Stimulated activated naive B cell treated with anti-CD40 and anti-IgM and Interleukin-4, amounts not matched to agents 10 μg/mL and 1 μg/mL and 100 μg/mL, for 72 hours (primary cell): ENCODE results near the gene IRX1.

Source experiments
- ATAC-seq, 2 donors: fragments of 150-1000 bp; cut with Tn5 transposase; replicated peaks; 2 replicates each; pipeline ENCODE4 v1.10.0; 2021; ENCODE audit warnings: moderate library complexity in 1 of 2
- DNase-seq: peaks from one replicate; pipeline ENCODE4 v3.0.0; 2021
- H3K27ac Mint-ChIP-seq: one replicate; pipeline ENCODE4 v1.8.0; 2022; ENCODE audit warnings: mild to moderate bottlenecking, mixed read lengths
- H3K27me3 Mint-ChIP-seq, 2 donors: one replicate each; pipeline ENCODE4 v1.8.0; 2022; ENCODE audit warnings: mixed read lengths in 2 of 2
- H3K36me3 Mint-ChIP-seq, 2 donors: one replicate each; pipeline ENCODE4 v1.8.0; 2022; ENCODE audit warnings: mixed read lengths in 2 of 2, mild to moderate bottlenecking in 1 of 2
- H3K4me1 Mint-ChIP-seq, 2 donors: one replicate each; pipeline ENCODE4 v1.8.0; 2022; ENCODE audit warnings: mixed read lengths in 2 of 2, mild to moderate bottlenecking in 1 of 2
- H3K4me3 Mint-ChIP-seq, 2 donors: one replicate each; pipeline ENCODE4 v1.8.0; 2022; ENCODE audit warnings: mild to moderate bottlenecking in 2 of 2, mixed read lengths in 2 of 2, moderate library complexity in 1 of 2
- H3K9me3 Mint-ChIP-seq, 2 donors: one replicate each; pipeline ENCODE4 v1.8.0; 2022; ENCODE audit warnings: mixed read lengths in 2 of 2, mild to moderate bottlenecking in 1 of 2

The IRX1 gene

DNA sequence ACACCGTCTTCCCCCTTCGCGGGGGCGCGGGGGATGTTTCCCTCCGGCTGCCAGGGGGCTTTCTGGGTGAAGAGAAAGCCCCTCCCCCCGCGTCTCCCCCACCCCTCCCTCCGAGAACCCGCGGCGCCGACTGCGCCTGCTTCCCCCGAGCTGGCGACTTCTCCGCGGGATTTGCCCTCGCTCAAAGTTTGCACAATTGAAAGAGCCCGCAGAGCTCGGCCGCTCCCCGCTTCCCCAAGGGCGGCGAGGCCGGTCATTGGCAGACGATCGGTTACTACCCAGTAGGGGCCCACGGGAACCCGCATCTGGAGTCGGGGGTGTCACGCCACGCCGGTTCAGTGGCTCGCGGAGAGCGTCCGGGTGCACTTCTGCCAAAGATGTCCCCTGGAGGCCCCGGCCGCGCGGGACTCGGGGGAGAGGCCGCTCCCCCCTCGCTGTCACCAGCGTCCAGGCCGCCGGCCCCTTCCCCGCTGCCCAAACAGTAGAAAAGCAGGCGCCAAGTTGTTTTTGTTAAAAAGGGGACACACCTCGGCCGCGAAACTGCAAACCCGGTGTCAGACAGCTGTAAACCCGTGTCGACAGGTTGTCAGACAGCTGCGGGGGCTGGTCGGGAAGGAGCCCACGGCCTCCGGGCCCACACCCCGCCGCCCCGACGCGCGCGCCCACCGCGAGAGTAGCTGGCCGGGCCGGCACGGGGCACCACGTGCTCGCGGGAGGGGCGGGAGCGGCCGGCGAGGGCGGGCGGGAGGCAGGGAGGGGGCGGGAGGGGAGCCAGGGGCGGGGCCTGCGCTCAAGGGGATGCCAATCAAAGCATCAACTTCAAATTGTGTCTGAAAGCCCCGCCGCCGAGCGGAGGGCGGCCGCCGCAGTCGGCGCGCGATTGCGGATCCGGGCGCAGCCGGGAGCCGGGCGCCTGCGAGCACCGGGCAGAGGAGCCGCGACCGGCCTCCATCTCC, at the start of gene IRX1:
IRX1 (plus strand) TSS at position 827 of the 956 bp plus-strand sequence. CDS start 274 bp downstream, outside the sequence.
- no peaks in the 10 kb centered on the region for H3K9me3 Mint-ChIP-seq
- ATAC-seq, result no peak
- peaks cover 51 to 86% of the 10 kb centered on the region in 2 donors for H3K27me3 Mint-ChIP-seq
- DNase-seq, result no peak
- H3K4me3 Mint-ChIP-seq, result peak within 1 kb of the TSS; percentile 50 to 53
- peak within 1 kb of the TSS; percentile 88 for H3K27ac Mint-ChIP-seq
- peaks cover 3 to 29% of the 10 kb centered on the region in 2 donors for H3K4me1 Mint-ChIP-seq
- peaks cover 1 to 5% of the 10 kb centered on the region in 2 donors for H3K36me3 Mint-ChIP-seq

DNA sequence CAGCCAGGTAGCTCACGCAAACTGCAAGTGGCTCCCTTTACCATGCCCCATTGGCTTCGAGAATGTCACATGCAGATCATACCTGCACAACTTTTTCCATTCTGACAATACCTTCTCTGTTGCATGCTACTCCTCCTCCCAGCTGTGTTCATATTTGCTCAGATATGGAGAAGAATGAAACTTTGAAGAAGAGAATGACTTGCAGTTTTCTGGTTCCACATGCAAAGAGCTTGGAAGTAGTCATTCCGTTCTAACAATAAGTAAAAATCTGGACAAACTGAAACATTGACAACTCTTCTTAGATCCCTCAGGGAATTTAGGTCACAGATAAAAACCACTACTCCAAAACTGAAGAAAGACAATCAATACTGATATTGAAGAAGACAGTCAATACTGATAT, 49.6 kb upstream of the IRX1 start:
- Mint-ChIP-seq H3K36me3 (no peaks in the 10 kb centered on the region), H3K27me3 (no peaks in the 10 kb centered on the region), H3K4me1 (no peaks in the 10 kb centered on the region), H3K4me3 (no peak overlapping the region), H3K9me3 (peaks cover 0 to 1% of the 10 kb centered on the region in 2 donors), H3K27ac (no peak overlapping the region)
- no peak for DNase-seq
- no peak for ATAC-seq

DNA sequence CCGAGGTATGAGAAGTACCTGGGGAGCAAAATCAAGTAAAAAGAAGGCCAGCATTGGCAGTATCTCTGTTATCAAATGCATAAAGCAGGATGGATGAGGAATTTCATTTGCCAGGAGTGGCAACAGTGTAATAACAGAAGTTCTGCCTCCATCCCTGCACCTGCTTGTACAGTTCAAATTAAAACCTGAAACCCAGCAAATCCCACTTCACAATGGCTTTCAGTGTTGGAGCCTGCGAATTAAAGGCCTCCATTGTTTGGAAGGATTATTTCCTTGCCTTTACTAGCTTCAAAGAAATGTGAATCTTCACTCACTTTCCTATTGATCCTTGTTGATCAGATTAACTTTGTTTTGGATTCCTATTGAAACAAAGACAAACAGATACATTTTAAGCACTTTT, 31.5 kb upstream of the IRX1 start:
- Mint-ChIP-seq H3K9me3 (peaks cover 10 to 12% of the 10 kb centered on the region in 2 donors), H3K27ac (no peak overlapping the region), H3K4me3 (no peak overlapping the region), H3K36me3 (no peaks in the 10 kb centered on the region), H3K4me1 (no peaks in the 10 kb centered on the region), H3K27me3 (no peaks in the 10 kb centered on the region)
- DNase-seq (no peak), ATAC-seq (no peak)

DNA sequence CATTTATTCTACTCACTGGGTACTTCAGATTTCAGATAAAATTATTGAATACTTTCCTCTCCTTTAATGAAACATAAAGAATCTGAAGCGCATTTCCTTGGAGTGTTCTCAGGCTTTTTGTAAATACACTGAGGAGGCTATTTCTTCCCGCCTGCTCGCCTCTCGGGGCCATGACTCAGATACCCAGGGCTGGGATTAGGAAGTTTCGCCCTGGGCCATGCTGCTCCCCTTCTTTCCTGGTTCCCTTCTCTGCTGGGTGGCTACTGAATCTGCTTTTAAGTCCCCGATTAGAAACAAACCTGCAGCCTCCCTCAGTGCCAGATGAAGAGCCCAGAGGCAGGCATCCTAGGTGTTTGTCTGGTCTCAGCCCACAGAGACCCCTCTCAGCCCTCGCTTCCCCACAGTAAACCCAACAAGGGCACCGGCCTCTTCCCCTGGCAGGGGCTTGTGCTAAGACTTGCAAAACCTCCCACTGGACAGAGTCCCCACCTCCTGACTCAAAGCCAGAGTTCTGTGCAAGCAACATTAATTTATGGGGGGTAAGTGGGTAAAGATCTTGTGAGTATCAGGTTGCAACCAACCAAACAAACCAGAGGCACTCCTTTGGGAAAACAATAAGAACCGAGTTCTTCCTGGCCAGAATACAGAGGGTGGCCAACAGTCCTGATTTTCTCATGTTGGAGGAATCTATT, 30.7 kb upstream of the IRX1 start:
- DNase-seq (no peak), ATAC-seq (no peak)
- Mint-ChIP-seq H3K36me3 (no peaks in the 10 kb centered on the region), H3K4me1 (no peaks in the 10 kb centered on the region), H3K9me3 (peaks cover 10 to 12% of the 10 kb centered on the region in 2 donors), H3K27me3 (peaks cover 2 to 5% of the 10 kb centered on the region in 2 donors), H3K27ac (no peak overlapping the region), H3K4me3 (no peak overlapping the region)

DNA sequence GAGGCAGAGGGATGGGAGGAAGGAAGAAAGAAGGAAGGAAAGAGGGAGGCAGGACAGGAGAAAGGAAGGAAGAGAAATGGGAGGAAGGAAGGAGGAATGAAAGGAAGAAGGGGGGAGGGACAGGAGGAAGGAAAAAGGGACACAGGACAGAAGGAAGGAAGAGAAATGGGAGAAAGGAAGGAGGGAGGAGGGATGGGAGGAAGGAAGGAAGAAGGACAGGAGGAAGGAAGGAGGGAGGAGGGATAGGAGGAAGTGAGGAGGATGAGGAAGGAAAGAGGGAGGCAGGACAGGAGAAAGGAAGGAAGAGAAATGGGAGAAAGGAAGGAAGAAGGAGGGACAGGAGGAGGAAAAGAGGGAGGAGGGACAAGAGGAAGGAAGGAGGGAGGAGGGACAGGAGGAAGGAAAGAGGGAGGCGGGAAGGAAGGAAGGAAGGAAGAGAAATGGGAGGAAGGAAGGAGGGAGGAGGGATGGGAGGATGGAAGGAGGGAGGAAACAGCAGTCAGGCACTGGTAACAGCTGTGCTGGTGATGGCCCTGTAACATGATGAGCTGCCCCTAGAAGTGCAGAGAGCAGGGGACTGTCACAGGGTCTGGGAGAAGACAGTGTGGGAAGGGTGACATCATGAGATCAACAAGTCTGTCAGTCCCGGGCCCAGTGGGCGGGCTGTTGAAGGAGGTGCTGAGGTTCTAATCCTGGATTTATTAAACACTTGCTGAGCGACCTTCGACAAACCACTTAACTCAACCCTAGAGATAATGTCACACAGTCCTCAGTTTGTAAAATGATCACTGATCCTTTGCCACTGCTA, 10.7 kb upstream of the IRX1 start:
- ATAC-seq, result no peak
- peaks cover 0 to under 1% of the 10 kb centered on the region in 2 donors for H3K4me1 Mint-ChIP-seq
- no peak overlapping the region for H3K27ac Mint-ChIP-seq
- no peaks in the 10 kb centered on the region for H3K36me3 Mint-ChIP-seq
- peaks cover 7 to 12% of the 10 kb centered on the region in 2 donors for H3K9me3 Mint-ChIP-seq
- no peak for DNase-seq
- no peak overlapping the region for H3K4me3 Mint-ChIP-seq
- H3K27me3 Mint-ChIP-seq, result peaks cover 37 to 49% of the 10 kb centered on the region in 2 donors

DNA sequence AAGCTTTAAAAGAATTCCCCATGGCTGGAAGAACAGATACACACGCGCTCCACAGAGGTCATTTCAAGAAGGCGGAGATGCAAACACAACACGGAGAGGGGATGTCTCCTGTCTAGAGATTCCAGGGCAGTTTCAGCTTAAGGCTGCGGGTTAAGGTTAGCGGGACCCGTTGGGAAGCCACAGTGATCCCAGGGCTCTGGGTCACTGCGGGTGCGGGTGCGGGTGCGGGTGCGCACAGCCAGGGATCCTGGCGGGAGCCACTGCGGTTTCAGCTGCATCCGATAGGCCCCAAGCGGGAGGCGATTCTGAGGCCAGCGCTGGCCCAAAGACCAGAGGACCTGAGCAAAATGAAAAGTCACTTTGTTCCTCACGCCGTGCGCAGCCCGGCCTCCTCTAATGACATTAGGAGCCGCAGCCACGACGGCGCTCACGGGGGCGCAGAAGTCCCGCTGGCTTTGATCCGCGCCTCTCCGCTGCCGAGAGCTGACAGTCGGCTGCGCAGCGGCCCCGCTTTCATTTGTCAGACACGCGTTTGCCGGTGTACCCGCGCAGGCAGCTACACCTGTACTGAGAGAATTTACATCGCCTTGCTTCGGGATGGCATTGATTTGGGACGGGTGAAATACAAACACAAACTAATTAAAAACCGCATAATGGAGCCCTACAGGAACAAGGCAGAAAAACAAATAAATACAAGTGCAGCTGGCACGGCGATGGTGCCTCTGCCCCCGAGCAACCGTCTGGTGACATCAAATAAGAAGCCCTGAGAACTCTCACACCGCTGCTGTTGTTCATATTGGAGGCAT, 5.3 kb upstream of the IRX1 start:
- H3K4me3 Mint-ChIP-seq, result no peak overlapping the region
- DNase-seq (no peak), ATAC-seq (no peak)
- no peaks in the 10 kb centered on the region for H3K9me3 Mint-ChIP-seq
- H3K36me3 Mint-ChIP-seq, result no peaks in the 10 kb centered on the region
- H3K4me1 Mint-ChIP-seq, result peaks cover 5 to 23% of the 10 kb centered on the region in 2 donors
- H3K27ac Mint-ChIP-seq, result peak overlapping the region; percentile 74
- peaks cover 53 to 74% of the 10 kb centered on the region in 2 donors for H3K27me3 Mint-ChIP-seq

DNA sequence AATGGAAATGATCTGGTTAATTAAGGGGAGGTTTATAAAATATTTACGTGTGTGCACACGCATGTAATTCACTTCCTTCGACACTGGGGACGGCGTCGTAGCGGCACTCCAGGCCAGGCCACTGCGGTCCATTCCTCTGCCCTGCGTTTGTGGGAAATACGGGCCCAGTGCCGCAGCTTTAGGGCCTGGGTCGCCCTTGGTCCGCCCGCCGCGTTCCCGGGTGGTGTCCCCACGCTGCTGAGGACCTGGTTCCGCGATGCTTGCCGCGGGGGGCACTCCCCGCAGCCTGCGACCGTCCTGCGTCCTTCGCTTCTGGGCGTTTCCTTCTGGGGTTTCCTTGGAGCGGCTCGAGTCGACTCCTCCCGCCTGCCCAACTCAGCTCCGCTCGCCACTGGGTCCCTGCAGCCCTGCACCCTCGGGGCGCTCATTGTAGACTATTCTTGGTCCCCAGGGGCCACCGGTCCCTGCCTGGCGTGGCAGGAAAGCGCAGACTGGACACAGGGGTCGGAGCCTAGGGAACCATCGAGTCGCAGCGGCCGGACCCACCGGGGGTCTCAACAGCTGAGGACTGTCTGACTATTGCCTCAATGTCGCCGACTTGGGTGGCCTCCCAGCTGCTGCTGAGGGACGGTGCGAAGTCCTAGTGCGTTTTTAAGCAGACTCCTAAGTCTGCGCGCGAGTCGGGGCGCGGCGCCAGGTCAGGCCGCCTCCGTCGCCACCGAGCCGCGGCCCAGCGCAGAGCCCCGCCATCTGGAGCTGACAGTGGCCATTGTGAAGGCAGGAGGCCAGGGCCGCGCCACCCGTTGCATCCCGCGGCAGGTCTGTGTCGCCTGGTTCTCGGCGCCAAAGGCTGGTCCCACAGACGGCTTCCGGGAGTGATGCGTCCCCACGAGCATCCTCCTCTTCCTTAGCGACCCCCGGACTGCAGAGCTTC, 4.4 kb upstream of the IRX1 start:
- no peaks in the 10 kb centered on the region for H3K36me3 Mint-ChIP-seq
- H3K4me1 Mint-ChIP-seq, result peaks cover 5 to 23% of the 10 kb centered on the region in 2 donors
- H3K9me3 Mint-ChIP-seq, result no peaks in the 10 kb centered on the region
- peak overlapping the region; percentile 74 for H3K27ac Mint-ChIP-seq
- ATAC-seq (no peak), DNase-seq (no peak)
- H3K27me3 Mint-ChIP-seq, result peaks cover 53 to 77% of the 10 kb centered on the region in 2 donors
- H3K4me3 Mint-ChIP-seq, result no peak overlapping the region

DNA sequence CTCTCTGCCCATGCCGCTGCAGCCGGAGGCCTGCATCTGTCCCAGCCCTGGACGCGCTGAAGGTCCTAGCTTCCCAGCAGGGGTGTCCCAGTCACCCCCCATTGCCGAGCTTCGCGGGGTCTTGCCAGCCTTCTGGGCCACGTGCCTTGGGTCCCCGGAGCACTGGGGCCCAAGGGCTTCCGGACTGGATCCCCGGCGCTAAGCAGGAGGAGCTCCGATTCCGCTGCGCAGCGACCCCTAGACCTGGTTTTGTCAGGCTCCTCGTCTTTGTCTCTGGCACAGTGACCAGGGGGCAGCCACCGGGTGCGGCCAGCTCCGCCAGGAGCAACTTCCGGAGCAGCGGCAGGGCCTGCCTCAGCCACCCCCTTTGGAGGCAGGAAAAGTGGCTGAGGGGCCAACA, 3.3 kb upstream of the IRX1 start:
- Mint-ChIP-seq H3K36me3 (no peaks in the 10 kb centered on the region), H3K9me3 (no peaks in the 10 kb centered on the region), H3K27ac (no peak overlapping the region), H3K4me1 (peaks cover 5 to 28% of the 10 kb centered on the region in 2 donors), H3K27me3 (peaks cover 53 to 80% of the 10 kb centered on the region in 2 donors), H3K4me3 (no peak overlapping the region)
- DNase-seq (no peak), ATAC-seq (no peak)

DNA sequence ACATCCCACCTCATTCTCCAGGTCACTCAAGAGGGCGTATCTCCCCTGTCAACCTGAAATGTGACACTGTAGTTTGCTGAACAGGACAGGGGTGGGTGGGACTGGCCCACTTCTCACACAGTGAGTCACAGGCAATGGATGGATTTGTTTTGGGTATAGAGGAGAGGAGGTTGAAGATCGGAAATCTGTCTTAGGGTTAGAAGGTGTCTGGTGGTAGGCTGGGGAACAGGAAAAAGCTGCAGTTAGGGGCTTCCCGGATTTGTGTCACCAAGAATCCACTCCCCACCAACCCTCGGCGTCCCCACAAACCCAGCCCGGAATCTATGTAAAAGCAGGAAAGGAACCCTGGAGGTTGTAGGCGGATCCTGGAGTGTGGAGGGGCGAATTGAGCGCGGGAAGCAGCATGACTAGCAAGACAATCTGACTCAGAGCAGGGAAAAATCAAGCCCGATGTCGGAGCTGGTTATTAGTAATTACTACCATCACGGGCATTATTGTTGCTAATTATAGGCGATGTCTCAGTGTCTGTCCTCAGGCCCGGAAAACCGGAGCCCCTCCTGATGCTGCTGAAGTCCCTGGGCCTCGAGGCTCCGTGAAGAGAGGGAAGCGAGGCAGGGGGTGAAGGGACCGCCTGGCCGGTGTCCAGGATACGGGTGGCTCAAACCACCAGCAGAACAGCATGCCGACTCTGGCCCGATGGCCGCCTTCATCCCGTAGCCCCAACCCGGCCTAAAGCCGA, 1.7 kb upstream of the IRX1 start:
- H3K9me3 Mint-ChIP-seq, result no peaks in the 10 kb centered on the region
- ATAC-seq (no peak), DNase-seq (no peak)
- H3K27ac Mint-ChIP-seq, result peak overlapping the region; percentile 88
- peaks cover 5 to 29% of the 10 kb centered on the region in 2 donors for H3K4me1 Mint-ChIP-seq
- peaks cover 53 to 82% of the 10 kb centered on the region in 2 donors for H3K27me3 Mint-ChIP-seq
- no peaks in the 10 kb centered on the region for H3K36me3 Mint-ChIP-seq
- peak overlapping the region; percentile 22 to 53 for H3K4me3 Mint-ChIP-seq

DNA sequence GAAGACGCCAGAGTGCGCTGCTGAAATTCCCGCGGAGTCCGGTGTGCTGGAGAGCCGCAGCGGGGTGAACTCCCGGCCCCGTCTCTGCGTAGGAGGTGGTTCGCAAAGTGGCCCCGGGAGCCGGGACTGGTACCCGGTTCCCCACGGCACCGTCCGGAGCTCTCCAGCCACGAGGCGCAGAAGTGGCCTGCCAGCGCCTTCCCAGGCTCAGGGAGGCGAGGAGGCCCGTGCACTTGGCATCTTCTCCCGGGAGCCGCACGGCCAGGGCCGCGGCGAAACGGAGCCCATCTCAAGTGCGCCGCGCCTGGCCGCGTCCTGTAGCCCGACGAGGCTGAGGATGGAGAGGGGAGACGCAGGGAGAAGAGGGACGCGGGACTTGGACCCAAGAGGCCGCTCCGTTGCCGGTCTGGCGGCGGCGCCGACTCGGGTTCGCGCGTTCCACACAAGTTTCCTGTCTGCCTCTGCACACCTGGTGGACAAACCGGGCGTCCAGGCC, 1.1 kb upstream of the IRX1 start:
- H3K9me3 Mint-ChIP-seq, result no peaks in the 10 kb centered on the region
- no peak for ATAC-seq
- DNase-seq, result no peak
- H3K4me1 Mint-ChIP-seq, result peaks cover 5 to 29% of the 10 kb centered on the region in 2 donors
- H3K27ac Mint-ChIP-seq, result peak overlapping the region; percentile 88
- H3K27me3 Mint-ChIP-seq, result peaks cover 58 to 87% of the 10 kb centered on the region in 2 donors
- peaks cover 1 to 5% of the 10 kb centered on the region in 2 donors for H3K36me3 Mint-ChIP-seq
- H3K4me3 Mint-ChIP-seq, result peak overlapping the region; percentile 22 to 53

DNA sequence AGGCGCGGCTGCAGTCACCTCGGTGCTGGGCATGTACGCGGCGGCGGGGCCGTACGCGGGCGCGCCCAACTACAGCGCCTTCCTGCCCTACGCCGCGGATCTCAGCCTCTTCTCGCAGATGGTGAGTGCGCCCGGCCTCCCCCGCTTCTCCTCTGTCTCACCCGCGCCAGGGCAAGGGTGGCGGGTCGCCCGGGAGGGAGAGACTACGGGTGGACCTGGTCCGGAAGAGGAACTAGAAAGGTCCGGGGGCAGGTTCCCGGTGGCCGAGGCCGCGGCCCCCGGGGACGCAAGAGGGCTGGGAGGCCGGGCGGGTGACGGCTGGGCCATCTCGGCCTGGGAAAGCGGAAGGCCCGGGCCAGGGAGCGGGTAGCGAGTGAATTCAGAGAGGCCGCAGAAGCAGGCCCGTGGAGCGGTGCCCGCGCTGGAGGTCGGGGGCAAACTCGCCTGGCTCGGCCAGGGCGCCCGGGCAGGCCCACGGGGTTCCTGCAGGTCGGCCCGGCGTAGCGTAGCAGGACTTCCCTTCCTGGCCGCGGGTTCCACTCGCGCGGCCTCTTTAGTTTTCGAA, 711 bp downstream of the IRX1 start:
- peaks cover 49 to 86% of the 10 kb centered on the region in 2 donors for H3K27me3 Mint-ChIP-seq
- DNase-seq, result no peak
- peaks cover 3 to 25% of the 10 kb centered on the region in 2 donors for H3K4me1 Mint-ChIP-seq
- peak overlapping the region in 1 of 2 donors; percentile 46 for H3K4me3 Mint-ChIP-seq
- peak overlapping the region; percentile 71 for H3K27ac Mint-ChIP-seq
- no peaks in the 10 kb centered on the region for H3K9me3 Mint-ChIP-seq
- ATAC-seq, result no peak
- peaks cover 1 to 8% of the 10 kb centered on the region in 2 donors for H3K36me3 Mint-ChIP-seq

DNA sequence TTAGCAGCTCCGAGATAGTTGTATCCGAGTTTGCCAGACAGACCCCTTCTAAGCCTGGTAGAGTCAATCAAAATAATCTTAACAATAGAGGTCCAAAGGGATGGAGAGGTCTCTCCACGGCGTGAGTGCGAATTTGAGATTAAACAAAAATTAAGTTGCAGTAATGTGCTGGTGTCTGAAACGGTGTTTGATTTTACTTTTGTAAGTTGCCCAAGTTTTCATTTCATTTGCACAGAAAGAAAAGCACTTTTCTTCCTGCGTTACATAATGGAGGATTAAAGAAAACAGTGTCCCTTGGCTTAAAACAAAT, 1.2 kb downstream of the IRX1 start:
- H3K27me3 Mint-ChIP-seq, result peaks cover 51 to 86% of the 10 kb centered on the region in 2 donors
- H3K4me1 Mint-ChIP-seq, result peaks cover 3 to 22% of the 10 kb centered on the region in 2 donors
- no peak overlapping the region for H3K4me3 Mint-ChIP-seq
- no peak for DNase-seq
- no peak for ATAC-seq
- H3K27ac Mint-ChIP-seq, result peak overlapping the region; percentile 77
- no peaks in the 10 kb centered on the region for H3K9me3 Mint-ChIP-seq
- peaks cover 3 to 11% of the 10 kb centered on the region in 2 donors for H3K36me3 Mint-ChIP-seq
